IMR-90 (cell line): ENCODE results near the gene SNRPD3. TPM values are rescaled to one million over a fixed set of nuclear protein-coding genes. Genes with fewer than 3 reads are reported as not detected.
"Not testable (repeated sequence)": the region's sequence is repeated elsewhere in the genome, so short reads cannot be mapped to it uniquely, and the experiment has no call there.

Experiments
- ATAC-seq: fragments of 200-7000 bp; cut with Tn5 transposase; 2 replicates; pipeline ENCODE4 v1.9.1; 2020; ENCODE audit warnings: low read depth, mild to moderate bottlenecking, moderate library complexity
- BruUV-seq: library from RNA; stranded (reverse); fragments of 400-500 nt; replicated peaks from 2 replicates; lab custom pipeline; 2021; lab: Mats Ljungman, UMichigan
- CTCF ChIA-PET: fragments of 300-600 bp; formaldehyde crosslinking; extraction: SDS; loops from one replicate; lab custom pipeline; 2021; ENCODE audit warnings: antibody characterized with exemption; lab: Yijun Ruan, JAX
- POLR2A ChIA-PET: fragments of 300-600 bp; sonication (Branson Sonifier 250); formaldehyde crosslinking; loops from one replicate; lab custom pipeline; 2022; ENCODE audit warnings: antibody characterized with exemption; ENCODE audit not compliant: unreplicated experiment; lab: Charles Lee
- DNase-seq: peaks from one replicate; pipeline ENCODE4 v3.0.0; 2013
- H2AFZ ChIP-seq: replicated peaks from 2 replicates; pipeline ENCODE3; 2013; ENCODE audit warnings: low read length, mild to moderate bottlenecking; ENCODE audit not compliant: poor library complexity
- H2AK5ac ChIP-seq: 2 replicates; pipeline ENCODE4 v1.6.1; 2013; ENCODE audit warnings: low read depth, low read length, inconsistent platforms
- H2AK9ac ChIP-seq: replicated peaks from 2 replicates; pipeline ENCODE3; 2013; ENCODE audit warnings: mild to moderate bottlenecking, low read depth, low read length, moderate library complexity; ENCODE audit not compliant: poor library complexity
- H2BK120ac ChIP-seq: 2 replicates; pipeline ENCODE4 v1.6.1; 2013; ENCODE audit warnings: low read depth, low read length, inconsistent platforms
- H2BK15ac ChIP-seq: 3 replicates; pipeline ENCODE4 v1.6.1; 2013; ENCODE audit warnings: low read depth, low read length, inconsistent platforms
- H2BK20ac ChIP-seq: 2 replicates; pipeline ENCODE4 v1.6.1; 2013; ENCODE audit warnings: low read depth, mild to moderate bottlenecking, inconsistent platforms, low read length, moderate library complexity
- H2BK5ac ChIP-seq: 2 replicates; pipeline ENCODE4 v1.6.1; 2013; ENCODE audit warnings: mild to moderate bottlenecking, low read depth, low read length, inconsistent platforms; ENCODE audit not compliant: poor library complexity, severe bottlenecking
- H3K14ac ChIP-seq: replicated peaks from 2 replicates; pipeline ENCODE4 v1.6.1; 2013; ENCODE audit warnings: low read depth, low read length, inconsistent platforms
- H3K18ac ChIP-seq: 2 replicates; pipeline ENCODE4 v1.6.1; 2013; ENCODE audit warnings: low read depth, low read length, control low read depth
- H3K23ac ChIP-seq: 2 replicates; pipeline ENCODE4 v1.6.1; 2013; ENCODE audit warnings: low read depth, low read length, inconsistent platforms
- H3K27ac ChIP-seq: 2 replicates; pipeline ENCODE4 v1.5.1; 2013; ENCODE audit warnings: mild to moderate bottlenecking, control low read depth, low read length; ENCODE audit not compliant: insufficient read depth
- H3K27me3 ChIP-seq: 2 replicates; pipeline ENCODE4 v1.6.1; 2013; ENCODE audit warnings: low read length; ENCODE audit not compliant: control insufficient read depth, insufficient read depth
- H3K36me3 ChIP-seq: 2 replicates; pipeline ENCODE4 v1.6.1; 2013; ENCODE audit warnings: low read length, mixed read lengths; ENCODE audit not compliant: control insufficient read depth, insufficient read depth
- H3K4ac ChIP-seq: 2 replicates; pipeline ENCODE4 v1.6.1; 2013; ENCODE audit warnings: low read depth, low read length, inconsistent platforms
- H3K4me1 ChIP-seq: 2 replicates; pipeline ENCODE4 v1.6.1; 2013; ENCODE audit warnings: low read length, mixed read lengths; ENCODE audit not compliant: control insufficient read depth, insufficient read depth
- H3K4me2 ChIP-seq: 2 replicates; pipeline ENCODE4 v1.6.1; 2013; ENCODE audit warnings: low read depth, mild to moderate bottlenecking, control low read depth, low read length, moderate library complexity
- H3K4me3 ChIP-seq: 2 replicates; pipeline ENCODE4 v1.5.1; 2013; ENCODE audit warnings: low read depth, mild to moderate bottlenecking, control low read depth, low read length, moderate library complexity; ENCODE audit not compliant: insufficient read depth
- H3K56ac ChIP-seq: 2 replicates; pipeline ENCODE4 v1.6.1; 2013; ENCODE audit warnings: low read length, inconsistent platforms; ENCODE audit not compliant: insufficient read depth; ENCODE audit errors: extremely low read depth
- H3K79me1 ChIP-seq, 2 experiments: 2 replicates each; pipeline ENCODE4 v1.6.1; 2013; ENCODE audit warnings: low read length in 2 of 2, inconsistent platforms in 1 of 2, low read depth in 1 of 2
- H3K9ac ChIP-seq: 2 replicates; pipeline ENCODE4 v1.6.1; 2013; ENCODE audit warnings: low read depth, low read length, control low read depth
- H3K9me1 ChIP-seq: 2 replicates; pipeline ENCODE4 v1.6.1; 2013; ENCODE audit warnings: low read length, inconsistent platforms; ENCODE audit not compliant: insufficient read depth
- H3K9me3 ChIP-seq: 2 replicates; pipeline ENCODE4 v1.6.1; 2013; ENCODE audit warnings: low read length; ENCODE audit not compliant: control insufficient read depth, insufficient read depth
- H4K20me1 ChIP-seq: 2 replicates; pipeline ENCODE4 v1.6.1; 2013; ENCODE audit warnings: low read length, inconsistent platforms; ENCODE audit not compliant: insufficient read depth
- H4K5ac ChIP-seq: 2 replicates; pipeline ENCODE4 v1.6.1; 2013; ENCODE audit warnings: mild to moderate bottlenecking, low read depth, low read length, control low read depth
- H4K8ac ChIP-seq, 2 experiments: 2 replicates each; pipeline ENCODE4 v1.6.1; 2013; ENCODE audit warnings: low read depth in 2 of 2, low read length in 2 of 2, control low read depth in 1 of 2, inconsistent platforms in 1 of 2
- H4K91ac ChIP-seq: 2 replicates; pipeline ENCODE4 v1.6.1; 2013; ENCODE audit warnings: low read depth, low read length, inconsistent platforms; ENCODE audit not compliant: insufficient read depth
- MAZ ChIP-seq: IDR thresholded peaks from 2 replicates; pipeline ENCODE4 v1.6.1; 2012; ENCODE audit warnings: low read depth, mild to moderate bottlenecking, low read length, improper control_type of control experiment, moderate library complexity, borderline replicate concordance
- WGBS, 2 experiments: methylation state at CpG; one replicate each; pipeline versions ENCODE4 v1.1.5 to v1.1.7; 2013; ENCODE audit warnings: missing lambda C conversion rate in 2 of 2; ENCODE audit not compliant: insufficient read length in 1 of 2; ENCODE audit errors: extremely low coverage in 2 of 2; 5-methylcytosine and 5-hydroxymethylcytosine counted together
- dilution Hi-C: fragments of 300-500 bp; cut with HindIII; formaldehyde crosslinking; loops from one replicate; pipeline ENCODE4 v1.14.3; 2018; ENCODE audit warnings: low sequenced_read_pairs; ENCODE audit not compliant: unreplicated experiment
- in situ Hi-C: fragments of 300-500 bp; cut with MboI; formaldehyde crosslinking; loops from 3 replicates; pipeline ENCODE4 v1.14.3; 2019; ENCODE audit warnings: low sequenced_read_pairs, inconsistent platforms, mixed read lengths
- intact Hi-C: fragments of 100-400 bp; cut with micrococcal nuclease; formaldehyde crosslinking; loops from 2 replicates; pipeline ENCODE4 v1.10.0; 2022
- polyA plus RNA-seq, 3 experiments: library from polyadenylated mRNA; depleted of rRNA; stranded (reverse); fragments of >200 nt; gene quantifications; 2 replicates each; pipeline ENCODE4 v1.2.3, GENCODE V29; 2012; ENCODE audit warnings: low replicate concordance in 1 of 3
- total RNA-seq: library from RNA; depleted of rRNA; stranded (reverse); fragments of >200 nt; gene quantifications from 2 replicates; pipeline ENCODE4 v1.2.3, GENCODE V29; 2012

SNRPD3 gene
- total and polyA plus RNA-seq, 2 of the 4 experiments (the other 2 are of a cell fraction) = 158 to 283 TPM

GRCh38 chr22:24592851-24593558 lies 37.2 kb downstream of the SNRPD3 start, which contains the start of gene LRRC75B (continued):
- TF ChIP-seq MAZ = no peak; the same call in 1 of the 2 replicates

- H3K23ac ChIP-seq = peak overlapping the region; percentile 43; the same call in 1 of the 2 replicates
- H4K5ac ChIP-seq, ATAC-seq, H3K18ac ChIP-seq, H3K56ac ChIP-seq, in situ Hi-C loops, H3K36me3 ChIP-seq, H3K4me1 ChIP-seq, intact Hi-C loops, BruUV-seq, dilution Hi-C loops, CTCF ChIA-PET, H3K9me3 ChIP-seq, H2BK5ac ChIP-seq, H2BK20ac ChIP-seq, H2BK15ac ChIP-seq, H3K79me1 ChIP-seq, H4K20me1 ChIP-seq, H3K27me3 ChIP-seq, H3K4me3 ChIP-seq, DNase-seq, H2AK5ac ChIP-seq: not testable (repeated sequence)
- peak overlapping the region; percentile 64 for H3K27ac ChIP-seq
- peak overlapping the region; percentile 12 for H2AK9ac ChIP-seq
- peaks cover 11% of the 10 kb centered on the region for H3K9me1 ChIP-seq
- peak overlapping the region; percentile 72 for H3K9ac ChIP-seq
- H4K91ac ChIP-seq = peak overlapping the region; percentile 74; the same call in 1 of the 2 replicates
- H3K14ac ChIP-seq = 0 out of 2 replicates have a peak overlapping the region, but pooled peaks have one; percentile 39
- peak overlapping the region; percentile 92 for H2AFZ ChIP-seq
- H2BK120ac ChIP-seq = 0 out of 2 replicates have a peak overlapping the region, but pooled peaks have one; percentile 17
- H4K8ac ChIP-seq = peak overlapping the region; percentile 88 to 93; a peak in 2 of 4 replicates
- 93% methylated on average over 5 of the region's 10 CpGs; no CpG with 5 or more reads in 1 of the 2 experiments for WGBS, 2 experiments
- peak overlapping the region; percentile 60; the same call in 1 of the 2 replicates for H3K4me2 ChIP-seq
- POLR2A ChIA-PET = interaction anchor here (0.7 kb wide), 1 partner anchor 826 kb away, joined by 3 read pairs; no protein-coding TSS in a partner anchor
- peak overlapping the region; percentile 70 for H3K4ac ChIP-seq
Measured at GRCh38 chr22:24593559-24593835, 37.7 kb downstream of the SNRPD3 start.
